Measurements from ENCODE around the gene BMP7.

The BMP7 gene

GRCh38 chr20:57274846-57275245 is 8.4 kb upstream of the BMP7 start:
- DNase-seq (ENCODE audit: low read depth) = no peak
- no peak overlapping the region for H3K4me3 ChIP-seq (ENCODE audit: low read depth, low read length)
- no peak for TF ChIP-seq CTCF (IDR thresholded peaks at IDR 0.05; ENCODE audit: control insufficient read depth, extremely low read depth, insufficient read depth)

DNA sequence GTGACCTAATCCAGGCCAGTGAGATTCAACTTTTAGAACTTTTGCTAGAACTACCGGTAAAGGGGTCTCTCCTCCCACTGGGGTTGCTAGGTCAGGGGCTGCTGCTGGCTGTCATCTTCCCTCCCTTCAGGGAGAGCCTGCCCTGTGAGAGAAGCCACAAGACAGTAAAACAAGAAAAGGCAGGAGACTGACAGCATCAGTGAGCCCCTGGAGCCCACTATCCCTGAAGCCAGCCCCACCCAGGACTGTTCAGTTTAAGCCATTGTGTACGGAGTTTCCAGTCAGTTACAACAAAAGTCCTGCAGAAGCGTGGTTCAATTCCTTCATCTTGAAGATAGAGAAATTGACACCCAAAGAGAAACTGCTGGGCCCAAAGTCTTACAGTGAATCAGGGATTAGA is 7.9 kb upstream of the BMP7 start:
- no peak for TF ChIP-seq CTCF (IDR thresholded peaks at IDR 0.05; ENCODE audit: control insufficient read depth, extremely low read depth, insufficient read depth)
- H3K4me3 ChIP-seq (ENCODE audit: low read depth, low read length) = no peak overlapping the region
- DNase-seq (ENCODE audit: low read depth) = no peak

GRCh38 chr20:57272883-57273535 is 6.6 kb upstream of the BMP7 start:
- no peak for DNase-seq (ENCODE audit: low read depth)
- TF ChIP-seq CTCF (IDR thresholded peaks at IDR 0.05; ENCODE audit: control insufficient read depth, extremely low read depth, insufficient read depth) = no peak

GRCh38 chr20:57270204-57270984 is 4.0 kb upstream of the BMP7 start:
- no peak overlapping the region for H3K4me3 ChIP-seq (ENCODE audit: low read depth, low read length)
- no peak for TF ChIP-seq CTCF (IDR thresholded peaks at IDR 0.05; ENCODE audit: control insufficient read depth, extremely low read depth, insufficient read depth)
- DNase-seq (ENCODE audit: low read depth) = no peak

More at GRCh38 chr20:57272883-57273535, 6.6 kb upstream of the BMP7 start:
- no peak overlapping the region for H3K4me3 ChIP-seq (ENCODE audit: low read depth, low read length)

- no peak overlapping the region for H3K4me3 ChIP-seq (ENCODE audit: low read depth, low read length)
- DNase-seq (ENCODE audit: low read depth) = no peak
- no peak for TF ChIP-seq CTCF (IDR thresholded peaks at IDR 0.05; ENCODE audit: control insufficient read depth, extremely low read depth, insufficient read depth)
Observed at GRCh38 chr20:57269148-57269984, 2.9 kb upstream of the BMP7 start.

- TF ChIP-seq CTCF (IDR thresholded peaks at IDR 0.05; ENCODE audit: control insufficient read depth, extremely low read depth, insufficient read depth) = no peak
- no peak overlapping the region for H3K4me3 ChIP-seq (ENCODE audit: low read depth, low read length)
- DNase-seq (ENCODE audit: low read depth) = no peak
Observed at GRCh38 chr20:57268399-57269076, 2.1 kb upstream of the BMP7 start.

All from LNCaP clone FGC (cell line).